Stimulated activated CD8-positive, alpha-beta memory T cell treated with anti-CD3 and anti-CD28 coated beads, Interleukin-4, amount 100 ng/mL, for 48 hours (primary cell): ENCODE results near the gene OR2W3.

Source experiments
- DNase-seq: peaks from one replicate; pipeline ENCODE4 v3.0.0-alpha.2; 2020

OR2W3 gene

DNA sequence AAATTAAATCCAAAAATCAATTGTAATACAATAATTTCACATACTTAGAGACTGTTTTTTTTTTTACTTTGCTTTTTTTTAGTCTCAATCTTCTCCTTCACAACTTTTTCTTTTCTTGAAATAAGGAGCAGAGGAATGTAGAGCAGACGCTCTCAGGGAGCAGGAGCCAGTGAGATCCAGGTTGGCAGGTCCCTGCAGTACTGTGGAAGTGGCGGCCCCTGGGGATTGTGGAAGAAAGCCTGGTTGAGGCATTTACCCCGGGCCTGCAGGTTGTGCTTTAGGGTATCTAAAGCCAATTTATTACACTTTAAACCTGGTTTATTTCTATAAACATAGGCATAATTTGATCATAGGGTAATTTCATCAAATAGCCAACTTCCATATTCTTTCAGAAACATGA lies 28.6 kb downstream of the OR2W3 start:
- no peak for DNase-seq

- no peak for DNase-seq
Measured at GRCh38 chr1:247924868-247925267, 29.5 kb downstream of the OR2W3 start, which contains the start of gene OR2AJ1. TSS of gene OR2AJ1 (plus strand) at chr1:247924889. CDS start at chr1:247933769, 8,880 bp downstream.

DNA sequence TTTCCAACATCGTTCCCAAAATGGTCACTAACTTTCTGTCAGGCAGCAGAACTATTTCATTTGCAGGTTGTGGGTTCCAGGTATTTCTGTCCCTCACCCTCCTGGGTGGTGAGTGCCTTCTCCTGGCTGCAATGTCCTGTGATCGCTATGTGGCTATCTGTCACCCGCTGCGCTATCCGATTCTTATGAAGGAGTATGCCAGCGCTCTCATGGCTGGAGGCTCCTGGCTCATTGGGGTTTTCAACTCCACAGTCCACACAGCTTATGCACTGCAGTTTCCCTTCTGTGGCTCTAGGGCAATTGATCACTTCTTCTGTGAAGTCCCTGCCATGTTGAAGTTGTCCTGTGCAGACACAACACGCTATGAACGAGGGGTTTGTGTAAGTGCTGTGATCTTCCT lies 38.6 kb downstream of the OR2W3 start:
- no peak for DNase-seq

GRCh38 chr1:247935781-247936180 lies 40.4 kb downstream of the OR2W3 start:
- no peak for DNase-seq

- DNase-seq = no peak
Measured at GRCh38 chr1:247936415-247936814, 41.0 kb downstream of the OR2W3 start.

GRCh38 chr1:247936965-247937734 lies 41.8 kb downstream of the OR2W3 start:
- DNase-seq = peak; percentile 97

DNA sequence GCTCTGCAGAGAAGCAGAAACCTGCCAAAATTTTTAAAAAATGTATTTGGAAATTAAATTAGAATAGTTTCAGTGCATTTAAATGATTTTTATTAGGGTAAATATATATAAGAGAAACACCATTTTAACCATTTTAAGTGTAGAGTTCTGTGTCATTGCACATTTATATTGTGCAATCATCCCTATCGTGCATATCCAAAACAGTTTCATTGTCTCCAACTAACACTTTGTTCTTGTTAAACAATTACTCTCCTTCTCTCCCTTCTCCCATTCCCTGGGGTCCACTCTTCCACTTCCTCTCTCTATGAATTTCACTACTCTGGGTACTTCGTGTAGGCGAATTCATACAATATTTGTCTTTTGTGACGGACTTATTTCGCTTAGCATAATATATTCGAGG lies 47.2 kb downstream of the OR2W3 start:
- no peak for DNase-seq
